Upper lobe of left lung (tissue), 4 donors: Measurements from ENCODE around the gene PTPRK.

Experiments
- EP300 ChIP-seq, 4 donors: sonication (generic); formaldehyde crosslinking; IDR thresholded peaks; one replicate each; pipeline ENCODE4 v1.5.1; 2017; ENCODE audit warnings: antibody characterized with exemption in 4 of 4, control low read depth in 2 of 4
- POLR2A ChIP-seq, 4 donors: fragments of 450-650 bp; IDR thresholded peaks; one replicate each; pipeline ENCODE4 v1.5.1; 2016 to 2017; ENCODE audit warnings: antibody characterized with exemption in 4 of 4, mild to moderate bottlenecking in 2 of 4
- TF ChIP-seq, protein P1 (sequence below), 6 experiments: fragments of 450-650 bp in 4 of 6; fragments of 200-600 bp in 2 of 6; sonication (generic) in 2 of 6; IDR thresholded peaks; one replicate each; pipeline ENCODE4 v1.5.1; 2016 to 2019; ENCODE audit warnings: antibody characterized with exemption in 6 of 6

GRCh38 chr6:128526152-128526914, 5.9 kb upstream of the PTPRK start:
- TF ChIP-seq POLR2A (IDR thresholded peaks at IDR 0.05): no peak
- TF ChIP-seq, protein P1, sequence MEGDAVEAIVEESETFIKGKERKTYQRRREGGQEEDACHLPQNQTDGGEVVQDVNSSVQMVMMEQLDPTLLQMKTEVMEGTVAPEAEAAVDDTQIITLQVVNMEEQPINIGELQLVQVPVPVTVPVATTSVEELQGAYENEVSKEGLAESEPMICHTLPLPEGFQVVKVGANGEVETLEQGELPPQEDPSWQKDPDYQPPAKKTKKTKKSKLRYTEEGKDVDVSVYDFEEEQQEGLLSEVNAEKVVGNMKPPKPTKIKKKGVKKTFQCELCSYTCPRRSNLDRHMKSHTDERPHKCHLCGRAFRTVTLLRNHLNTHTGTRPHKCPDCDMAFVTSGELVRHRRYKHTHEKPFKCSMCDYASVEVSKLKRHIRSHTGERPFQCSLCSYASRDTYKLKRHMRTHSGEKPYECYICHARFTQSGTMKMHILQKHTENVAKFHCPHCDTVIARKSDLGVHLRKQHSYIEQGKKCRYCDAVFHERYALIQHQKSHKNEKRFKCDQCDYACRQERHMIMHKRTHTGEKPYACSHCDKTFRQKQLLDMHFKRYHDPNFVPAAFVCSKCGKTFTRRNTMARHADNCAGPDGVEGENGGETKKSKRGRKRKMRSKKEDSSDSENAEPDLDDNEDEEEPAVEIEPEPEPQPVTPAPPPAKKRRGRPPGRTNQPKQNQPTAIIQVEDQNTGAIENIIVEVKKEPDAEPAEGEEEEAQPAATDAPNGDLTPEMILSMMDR (IDR thresholded peaks at IDR 0.05): no peak
- no peak for TF ChIP-seq EP300 (IDR thresholded peaks at IDR 0.05)
